ENCODE data around the gene TMEM37. TPM values are rescaled to one million over a fixed set of nuclear protein-coding genes. Genes with fewer than 3 reads are reported as not detected.

Gene TMEM37
- total and polyA plus RNA-seq, 2 of the 13 experiments (the other 11 are each of a cell fraction or from before 2014, with no cell fraction given), result 37.7 to 115 TPM

- intact Hi-C loops (cut with micrococcal nuclease; ENCODE audit: unreplicated experiment), result no loop called here
- H3K4me3 ChIP-seq (replicated peaks in 1 of 3; ENCODE audit: insufficient read depth in 1 of 3, low read depth in 2 of 3, low read length in 3 of 3), result no peak overlapping the region
- BruUV-seq (replicated peaks), result no TSS peak
- no peaks in the 10 kb centered on the region; a peak in 2 of 5 replicates for H3K27me3 ChIP-seq (ENCODE audit: control insufficient read depth in 1 of 2, insufficient read depth in 2 of 2, low read length in 2 of 2)
- H3K4me1 ChIP-seq (ENCODE audit: insufficient read depth, low read length), result peaks cover 63% of the 10 kb centered on the region
- ATAC-seq, result no peak
- peaks cover 12% of the 10 kb centered on the region for H3K9me3 ChIP-seq (ENCODE audit: low read length)
- POLR2A ChIA-PET, result no interaction called here
- TF ChIP-seq ZNF788 (CRISPR knock-in tag; IDR thresholded peaks at IDR 0.05; ENCODE audit: borderline replicate concordance) (no peak), TBX3 (IDR thresholded peaks at IDR 0.05; ENCODE audit: borderline replicate concordance) (no peak), DNMT3B (CRISPR knock-in tag; conservative IDR thresholded peaks at IDR 0.05) (no peak), ZKSCAN1 (IDR thresholded peaks at IDR 0.05; ENCODE audit: low read length) (no peak), ZNF44 (CRISPR knock-in tag; IDR thresholded peaks at IDR 0.05) (no peak), ARID4A (CRISPR knock-in tag; IDR thresholded peaks at IDR 0.05; ENCODE audit: borderline replicate concordance) (no peak)
- WGBS (ENCODE audit: low lambda C conversion rate), result 51% methylated on average over 6 of the region's 6 CpGs
- no peak for DNase-seq (ENCODE audit: low spot score)
- in situ Hi-C loops (cut with HindIII; ENCODE audit: extremely low pct_ligation_motif_present, low pct_unique_long_range_greater_than_20kb), result no loop called here
- no peak overlapping the region for H3K9ac ChIP-seq (ENCODE audit: insufficient read depth, low read depth, low read length)
- no peaks in the 10 kb centered on the region for H3K36me3 ChIP-seq (replicated peaks in 1 of 2; ENCODE audit: control insufficient read depth in 1 of 2, insufficient read depth in 2 of 2, low read length in 2 of 2)
- no peak overlapping the region for H2AFZ ChIP-seq (ENCODE audit: low read length)
- FAIRE-seq, result no peak
- CTCF ChIA-PET (ENCODE audit: low intra/inter-chr PET ratio, low total read pairs), result no interaction called here
- no peaks in the 10 kb centered on the region for H4K20me1 ChIP-seq (ENCODE audit: insufficient read depth, low read length)
- no peak overlapping the region for H3K27ac ChIP-seq (ENCODE audit: extremely low read length, insufficient read depth, low read length)
- H3K4me2 ChIP-seq (ENCODE audit: low read depth, low read length), result no peak overlapping the region
- H3K79me2 ChIP-seq (ENCODE audit: insufficient read depth, low read length), result no peaks in the 10 kb centered on the region
Observed at GRCh38 chr2:119417908-119418307, 13.7 kb upstream of the TMEM37 start.

Data from HepG2 (cell line).